Ovary (tissue), 9 donors: ENCODE data around the gene ARID5B. TPM values are rescaled to one million over a fixed set of nuclear protein-coding genes. Genes with fewer than 3 reads are reported as not detected.

Experiments used
- DNase-seq, 5 donors: peaks; one replicate each; pipeline ENCODE4 v3.0.0-alpha.2; 2019 to 2020
- H3K27ac ChIP-seq, 2 donors: fragments of 200-600 bp; one replicate each; pipeline versions ENCODE4 v1.5.1 to v1.8.0; 2019 to 2022
- H3K27me3 ChIP-seq: fragments of 200-600 bp; one replicate; pipeline ENCODE4 v1.8.0; 2022
- H3K36me3 ChIP-seq: fragments of 200-600 bp; sonication (generic); one replicate; pipeline ENCODE4 v1.5.1; 2019
- H3K4me1 ChIP-seq: one replicate; pipeline ENCODE4 v1.8.1; 2013; ENCODE audit warnings: mild to moderate bottlenecking, moderate library complexity; ENCODE audit not compliant: insufficient read depth
- H3K4me3 ChIP-seq: fragments of 200-600 bp; sonication (generic); one replicate; pipeline ENCODE4 v1.5.1; 2017
- H3K9me3 ChIP-seq, 2 donors: fragments of 200-600 bp in 1 of 2; sonication (generic) in 1 of 2; one replicate each; pipeline versions ENCODE4 v1.5.1 to v1.8.1; 2013 to 2019; ENCODE audit warnings: mild to moderate bottlenecking in 1 of 2, moderate library complexity in 1 of 2
- EP300 ChIP-seq: sonication (generic); formaldehyde crosslinking; IDR thresholded peaks from one replicate; pipeline ENCODE4 v1.6.1; 2017; ENCODE audit warnings: antibody characterized with exemption
- POLR2A ChIP-seq: fragments of 450-650 bp; IDR thresholded peaks from one replicate; pipeline ENCODE4 v1.6.1; 2017; ENCODE audit warnings: antibody characterized with exemption, mild to moderate bottlenecking, moderate library complexity
- WGBS, 3 donors: extraction: QIAGEN DNeasy Blood & Tissue Kit in 1 of 3; methylation state at CpG; one replicate each; pipeline versions ENCODE4 v1.1.5 to v1.1.7; 2013 to 2017; 5-methylcytosine and 5-hydroxymethylcytosine counted together
- intact Hi-C, 4 donors: fragments of 100-400 bp; cut with DNase I; formaldehyde crosslinking; loops; one replicate each; pipeline versions ENCODE4 v1.11.0 to v1.15.1; 2022 to 2023
- polyA plus RNA-seq, 2 donors: library from polyadenylated mRNA; stranded (reverse); fragments of 200-250 nt in 1 of 2; fragments of 350-450 nt in 1 of 2; fragmentation: Illumina TruSeq in 1 of 2; extraction: RNeasy Lipid Tissue Mini Kit (QIAGEN cat#74804) in 1 of 2; gene quantifications; one replicate each; pipeline ENCODE4 v1.2.3, GENCODE V29; 2013 to 2014
- total RNA-seq, 7 donors: library from RNA; depleted of rRNA in 2 of 7; stranded (reverse); fragments of >200 nt in 2 of 7; fragmentation: NEBNext Ultra II Directional in 3 of 7; extraction: Animal tissue kit (Norgen Biotek cat#: 25700) in 3 of 7; gene quantifications; one replicate each; pipeline versions ENCODE4 v1.1.0 to v1.2.4, GENCODE V29; 2016 to 2023
- TF ChIP-seq, protein P1 (sequence below), 3 donors: fragments of 450-650 bp in 2 of 3; fragments of 200-600 bp in 1 of 3; IDR thresholded peaks; one replicate each; pipeline versions ENCODE4 v1.5.1 to v1.8.0; 2016 to 2022; ENCODE audit warnings: antibody characterized with exemption in 3 of 3, mild to moderate bottlenecking in 1 of 3
- donor health status: DM: no; HTN: no; CAD: no; lungs with moderate emphysema.
- donor health status: DM: no; HTN: no; CAD: no.
- donor health status: Bipolar disorder and iron deficiency.
- donor health status: DM: yes; HTN: yes; CAD: no.
- donor health status: DM: no; HTN: no; CAD: no.
- donor health status: DM: yes; HTN: yes; CAD: no.

The ARID5B gene
- total and polyA plus RNA-seq, 9 donors = 18.3 to 61.8 (median 28.3) TPM

DNA sequence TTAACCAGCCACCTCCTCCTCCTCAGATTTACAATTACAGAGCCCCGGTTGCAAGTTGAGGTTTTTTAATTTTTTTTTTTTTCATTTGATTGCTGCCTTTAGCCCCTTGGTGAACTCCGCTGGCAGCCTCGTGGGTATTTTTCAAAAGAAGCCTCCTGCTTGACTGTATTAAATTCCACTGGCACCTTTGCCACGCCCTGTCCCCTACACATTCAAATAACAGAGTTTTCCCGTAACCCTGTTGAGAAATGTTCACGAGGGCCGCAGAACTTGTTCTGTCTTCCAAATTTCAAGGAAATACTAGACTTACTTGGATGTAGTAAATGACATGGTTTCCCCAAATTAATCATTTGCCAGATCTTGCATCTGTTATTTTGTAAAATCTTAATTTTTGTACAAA is 167.0 kb downstream of the ARID5B start:
- H3K27ac ChIP-seq = no peak overlapping the region
- no peak for TF ChIP-seq POLR2A
- TF ChIP-seq EP300 = no peak
- TF ChIP-seq, protein P1, sequence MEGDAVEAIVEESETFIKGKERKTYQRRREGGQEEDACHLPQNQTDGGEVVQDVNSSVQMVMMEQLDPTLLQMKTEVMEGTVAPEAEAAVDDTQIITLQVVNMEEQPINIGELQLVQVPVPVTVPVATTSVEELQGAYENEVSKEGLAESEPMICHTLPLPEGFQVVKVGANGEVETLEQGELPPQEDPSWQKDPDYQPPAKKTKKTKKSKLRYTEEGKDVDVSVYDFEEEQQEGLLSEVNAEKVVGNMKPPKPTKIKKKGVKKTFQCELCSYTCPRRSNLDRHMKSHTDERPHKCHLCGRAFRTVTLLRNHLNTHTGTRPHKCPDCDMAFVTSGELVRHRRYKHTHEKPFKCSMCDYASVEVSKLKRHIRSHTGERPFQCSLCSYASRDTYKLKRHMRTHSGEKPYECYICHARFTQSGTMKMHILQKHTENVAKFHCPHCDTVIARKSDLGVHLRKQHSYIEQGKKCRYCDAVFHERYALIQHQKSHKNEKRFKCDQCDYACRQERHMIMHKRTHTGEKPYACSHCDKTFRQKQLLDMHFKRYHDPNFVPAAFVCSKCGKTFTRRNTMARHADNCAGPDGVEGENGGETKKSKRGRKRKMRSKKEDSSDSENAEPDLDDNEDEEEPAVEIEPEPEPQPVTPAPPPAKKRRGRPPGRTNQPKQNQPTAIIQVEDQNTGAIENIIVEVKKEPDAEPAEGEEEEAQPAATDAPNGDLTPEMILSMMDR (IDR thresholded peaks at IDR 0.05) = no peak
- 92 to 94% (median 94%) methylated on average over 7 of the region's 7 CpGs for WGBS, 3 donors
- no peaks in the 10 kb centered on the region for H3K27me3 ChIP-seq
- intact Hi-C loops = no loop called here
- H3K9me3 ChIP-seq = no peaks in the 10 kb centered on the region
- H3K4me1 ChIP-seq = peaks cover 4% of the 10 kb centered on the region
- no peaks in the 10 kb centered on the region for H3K36me3 ChIP-seq
- no peak overlapping the region for H3K4me3 ChIP-seq
- no peak for DNase-seq

DNA sequence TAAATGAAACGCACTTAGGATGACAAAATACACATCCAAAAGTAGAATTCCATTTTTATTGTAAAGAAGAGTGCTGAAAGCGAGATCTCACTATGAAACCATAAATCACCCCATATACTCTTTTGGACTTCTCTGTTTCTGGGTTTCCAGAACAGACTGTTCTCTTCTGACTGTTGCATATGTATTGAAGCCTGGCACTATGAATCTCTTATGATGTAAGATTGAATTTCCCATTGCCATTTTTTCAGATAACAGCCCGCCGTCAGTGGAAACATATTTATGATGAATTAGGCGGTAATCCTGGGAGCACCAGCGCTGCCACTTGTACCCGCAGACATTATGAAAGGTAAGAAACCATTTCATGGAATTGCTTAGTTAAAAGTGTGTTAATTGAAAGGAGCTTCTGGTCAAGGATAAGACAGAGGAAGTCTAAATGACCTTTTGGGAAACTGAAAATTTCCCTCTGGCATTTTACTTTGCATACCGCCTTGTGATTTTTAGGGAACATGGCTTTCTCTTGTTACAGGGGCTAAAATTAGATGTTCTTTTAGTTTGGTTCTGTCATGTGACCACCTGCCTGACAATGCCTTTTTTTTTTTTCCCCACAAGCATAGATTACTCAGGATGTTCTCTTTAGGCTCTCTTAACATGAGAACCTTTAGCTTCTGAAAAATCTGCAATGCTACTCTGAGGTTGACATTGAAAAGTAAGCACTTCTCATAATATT is 168.1 kb downstream of the ARID5B start:
- no peak for DNase-seq
- no peak for TF ChIP-seq EP300
- no peak for TF ChIP-seq POLR2A
- TF ChIP-seq, protein P1 (IDR thresholded peaks at IDR 0.05) = no peak
- Histone ChIP-seq H3K27ac (no peak overlapping the region), H3K36me3 (no peaks in the 10 kb centered on the region), H3K27me3 (no peaks in the 10 kb centered on the region), H3K4me3 (no peak overlapping the region), H3K9me3 (no peaks in the 10 kb centered on the region), H3K4me1 (peaks cover 3% of the 10 kb centered on the region)
- intact Hi-C loops = no loop called here
- WGBS, 3 donors = 89 to 94% (median 89%) methylated on average over 8 of the region's 8 CpGs

DNA sequence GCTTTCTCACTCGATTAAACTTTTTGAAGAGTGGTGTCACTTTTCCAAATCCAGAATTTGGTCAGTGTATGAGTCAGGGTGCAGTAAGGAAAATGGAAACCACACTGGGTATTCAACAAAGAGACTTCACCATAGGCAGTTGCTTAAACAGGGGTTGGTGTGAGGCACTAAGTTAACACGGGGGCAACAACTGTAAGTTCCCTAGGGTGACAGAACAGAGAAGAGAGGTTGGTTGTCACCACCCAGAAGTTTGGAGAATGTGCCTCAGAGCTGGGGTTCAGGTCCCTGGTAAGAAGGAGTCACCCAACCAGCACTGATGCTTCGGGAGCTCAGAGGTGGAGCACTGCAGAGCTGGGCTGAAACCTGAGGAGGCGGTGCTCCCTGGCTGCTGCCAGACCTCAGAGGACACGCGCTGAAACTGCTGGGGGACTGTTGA is 170.4 kb downstream of the ARID5B start:
- no peak for DNase-seq
- Histone ChIP-seq H3K27me3 (no peaks in the 10 kb centered on the region), H3K4me3 (no peak overlapping the region), H3K4me1 (peaks cover 16% of the 10 kb centered on the region), H3K27ac (no peak overlapping the region), H3K36me3 (no peaks in the 10 kb centered on the region), H3K9me3 (no peaks in the 10 kb centered on the region)
- 80 to 95% (median 80%) methylated on average over 6 of the region's 6 CpGs for WGBS, 3 donors
- TF ChIP-seq, protein P1 (IDR thresholded peaks at IDR 0.05) = no peak
- TF ChIP-seq POLR2A (no peak), EP300 (no peak)
- intact Hi-C loops = no loop called here

DNA sequence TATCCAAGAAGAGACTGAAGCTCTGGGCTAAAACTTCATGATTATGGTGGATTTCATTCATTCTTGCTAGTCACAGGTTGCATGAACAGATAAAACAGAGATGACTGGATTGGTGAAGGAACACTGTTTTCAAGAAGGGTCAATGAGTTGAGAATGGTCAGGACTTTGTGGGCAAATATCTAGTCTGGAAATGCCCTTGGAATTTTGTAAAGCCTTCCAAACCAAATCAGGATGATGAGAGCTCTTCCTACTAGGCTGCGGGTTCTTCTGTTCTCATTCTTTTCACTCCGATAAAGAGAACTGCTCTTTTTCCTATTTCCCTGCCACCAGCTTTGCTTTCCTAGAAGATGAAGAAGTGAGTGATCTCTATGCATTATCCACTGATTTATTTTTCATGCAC is 171.4 kb downstream of the ARID5B start:
- 31 to 76% (median 40%) methylated on average over 2 of the region's 2 CpGs for WGBS, 3 donors
- TF ChIP-seq EP300 (no peak), POLR2A (no peak)
- Histone ChIP-seq H3K9me3 (no peaks in the 10 kb centered on the region), H3K27ac (no peak overlapping the region), H3K27me3 (no peaks in the 10 kb centered on the region), H3K4me3 (no peak overlapping the region), H3K4me1 (peaks cover 18% of the 10 kb centered on the region), H3K36me3 (no peaks in the 10 kb centered on the region)
- DNase-seq = no peak
- intact Hi-C loops = no loop called here

DNA sequence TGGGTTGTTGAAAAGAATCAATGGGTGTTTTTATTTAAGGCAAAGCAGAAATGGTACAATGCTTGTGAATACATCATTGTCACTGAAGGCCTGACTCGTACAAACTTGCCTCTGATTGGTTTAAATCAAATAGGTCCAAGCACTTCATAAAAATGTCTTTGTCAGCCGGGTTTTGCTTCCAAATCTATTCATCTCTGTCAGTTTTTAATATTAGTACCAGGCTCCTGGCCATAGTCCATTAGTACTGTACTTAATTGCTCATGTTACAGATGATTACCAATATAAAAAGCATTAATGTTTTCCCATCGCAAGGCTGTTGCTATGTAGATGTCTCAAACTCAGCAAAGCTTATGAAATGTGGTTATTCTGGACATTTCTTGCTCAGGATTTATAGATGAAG is 171.9 kb downstream of the ARID5B start:
- no peak for DNase-seq
- H3K4me3 ChIP-seq = no peak overlapping the region
- TF ChIP-seq, protein P1 (IDR thresholded peaks at IDR 0.05) = no peak
- no peak for TF ChIP-seq POLR2A
- no peak for TF ChIP-seq EP300
- intact Hi-C loops = no loop called here
- H3K27ac ChIP-seq = peak overlapping the region in 1 of 2 donors; percentile 13
- 29 to 37% (median 35%) methylated on average over 3 of the region's 3 CpGs for WGBS, 3 donors
- no peaks in the 10 kb centered on the region for H3K9me3 ChIP-seq
- H3K4me1 ChIP-seq = peaks cover 23% of the 10 kb centered on the region
- no peaks in the 10 kb centered on the region for H3K27me3 ChIP-seq
- no peaks in the 10 kb centered on the region for H3K36me3 ChIP-seq
